Activated CD4-positive, alpha-beta T cell treated with anti-CD3 and anti-CD28 coated beads for 36 hours (primary cell): ENCODE measurements around the gene INTS12. TPM values are rescaled to one million over a fixed set of nuclear protein-coding genes. Genes with fewer than 3 reads are reported as not detected.

Source experiments
- ATAC-seq: fragments of 200-7000 bp; cut with Tn5 transposase; one replicate; pipeline ENCODE4 v1.10.0; 2021; ENCODE audit warnings: mild to moderate bottlenecking, moderate library complexity
- CTCF ChIA-PET: fragments of 350-600 bp; sonication (Branson Sonifier 250); formaldehyde crosslinking; loops from one replicate; lab custom pipeline; 2021; ENCODE audit warnings: antibody characterized with exemption; lab: Charles Lee
- POLR2A ChIA-PET: fragments of 350-600 bp; sonication (Branson Sonifier 250); formaldehyde crosslinking; loops from one replicate; lab custom pipeline; 2021; ENCODE audit warnings: antibody characterized with exemption, inconsistent platforms; lab: Charles Lee
- DNase-seq: peaks from one replicate; pipeline ENCODE4 v3.0.0-alpha.2; 2020
- H3K27ac Mint-ChIP-seq: one replicate; pipeline ENCODE4 v1.8.0; 2021; ENCODE audit warnings: mixed read lengths
- H3K27me3 Mint-ChIP-seq: one replicate; pipeline ENCODE4 v1.8.0; 2021; ENCODE audit warnings: mixed read lengths
- H3K36me3 Mint-ChIP-seq: one replicate; pipeline ENCODE4 v1.8.0; 2021; ENCODE audit warnings: low read depth, mixed read lengths
- H3K4me1 Mint-ChIP-seq: one replicate; pipeline ENCODE4 v1.8.0; 2021; ENCODE audit warnings: mixed read lengths
- H3K4me3 Mint-ChIP-seq: one replicate; pipeline ENCODE4 v1.8.0; 2021; ENCODE audit warnings: mild to moderate bottlenecking, moderate library complexity, mixed read lengths
- H3K9me3 Mint-ChIP-seq: one replicate; pipeline ENCODE4 v1.8.0; 2021; ENCODE audit warnings: low read depth, mixed read lengths
- intact Hi-C, 2 experiments: fragments of 100-400 bp; cut with DNase I in 1 of 2; cut with micrococcal nuclease in 1 of 2; formaldehyde crosslinking; loops; one replicate each; pipeline versions ENCODE4 v1.14.2 to v1.15.1; 2022 to 2024; cut with DNase I, micrococcal nuclease
- total RNA-seq, 2 experiments: library from RNA; stranded (reverse); gene quantifications; one replicate each; pipeline ENCODE4 v1.2.3, GENCODE V29; 2021

INTS12 gene
- total RNA-seq, 2 experiments from 2014 or later = 20.2 to 28.4 TPM

DNA sequence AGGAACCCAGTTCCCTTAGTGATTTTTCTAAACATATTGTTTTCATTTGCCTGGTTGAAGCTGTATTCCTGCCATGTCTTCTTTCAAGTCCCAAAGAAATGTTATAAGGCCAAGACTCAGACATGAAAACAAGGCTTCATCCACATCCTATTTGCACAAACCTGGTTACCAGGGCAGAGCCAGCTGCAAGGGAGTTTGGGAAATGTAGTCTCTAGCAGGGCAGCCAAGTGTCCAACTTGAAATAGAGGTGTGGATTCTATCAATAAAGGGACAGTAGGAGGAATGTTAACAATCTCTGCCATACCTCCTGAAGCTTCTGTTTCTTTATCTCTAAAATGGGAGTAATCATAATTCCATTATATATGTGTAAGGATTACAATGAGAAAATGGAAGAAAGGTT, 56.6 kb downstream of the INTS12 start:
- no peak for ATAC-seq
- Mint-ChIP-seq H3K9me3 (no peaks in the 10 kb centered on the region), H3K27ac (no peak overlapping the region), H3K27me3 (peaks cover 21% of the 10 kb centered on the region), H3K4me3 (no peak overlapping the region), H3K36me3 (no peaks in the 10 kb centered on the region), H3K4me1 (no peaks in the 10 kb centered on the region)
- ChIA-PET POLR2A (no interaction called here), CTCF (no interaction called here)
- intact Hi-C loops = no loop called here
- DNase-seq = no peak

DNA sequence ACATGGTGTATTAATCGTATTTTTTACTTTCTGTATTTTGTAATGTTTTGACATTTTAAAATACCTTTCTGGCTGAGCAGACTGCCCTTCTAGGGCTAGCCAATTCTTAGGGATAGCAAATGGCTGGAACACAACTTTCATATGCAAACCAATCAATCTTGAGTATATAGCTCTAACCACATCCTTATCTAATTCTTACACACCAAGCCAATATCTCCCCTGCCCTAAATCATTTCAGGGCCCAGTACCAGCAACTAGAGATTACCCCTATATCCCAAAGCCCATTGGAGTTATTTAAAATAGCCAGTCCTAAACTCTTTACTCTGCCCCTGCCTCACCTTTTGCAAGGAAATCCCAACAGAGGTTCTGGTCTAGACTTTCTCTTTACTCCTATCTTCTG, 58.3 kb downstream of the INTS12 start:
- H3K27ac Mint-ChIP-seq = no peak overlapping the region
- H3K36me3 Mint-ChIP-seq = no peaks in the 10 kb centered on the region
- H3K4me1 Mint-ChIP-seq = no peaks in the 10 kb centered on the region
- peaks cover 21% of the 10 kb centered on the region for H3K27me3 Mint-ChIP-seq
- intact Hi-C loops = no loop called here
- DNase-seq (no peak), ATAC-seq (no peak)
- ChIA-PET CTCF (no interaction called here), POLR2A (no interaction called here)
- no peak overlapping the region for H3K4me3 Mint-ChIP-seq
- H3K9me3 Mint-ChIP-seq = no peaks in the 10 kb centered on the region

DNA sequence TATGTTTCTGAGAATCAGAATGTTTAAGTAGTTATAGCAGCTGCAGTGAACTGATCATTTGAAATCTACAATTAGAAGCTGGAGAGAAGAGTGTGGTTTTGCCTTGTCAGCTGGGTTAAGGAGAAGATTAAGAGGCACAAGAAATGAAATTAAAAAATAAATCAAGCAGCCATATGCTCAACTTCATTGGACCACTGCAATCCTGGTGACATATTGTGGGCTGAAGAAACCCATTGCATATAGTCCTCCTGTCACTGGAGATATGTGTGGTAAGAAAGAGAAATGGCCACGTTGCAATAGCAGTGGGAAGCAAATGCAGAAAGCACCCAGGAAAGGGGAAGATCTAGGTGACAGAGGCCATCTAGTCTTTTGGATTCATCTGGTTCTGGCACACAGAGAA, 63.0 kb downstream of the INTS12 start:
- ATAC-seq = no peak
- Mint-ChIP-seq H3K9me3 (no peaks in the 10 kb centered on the region), H3K27me3 (peaks cover 26% of the 10 kb centered on the region), H3K4me1 (no peaks in the 10 kb centered on the region), H3K4me3 (no peak overlapping the region), H3K27ac (no peak overlapping the region), H3K36me3 (no peaks in the 10 kb centered on the region)
- intact Hi-C loops = no loop called here
- ChIA-PET CTCF (interaction anchor here (1.2 kb wide), 2 partner anchors 13 to 21 kb away, joined by 3 to 4 read pairs; no protein-coding TSS in a partner anchor), POLR2A (no interaction called here)
- DNase-seq = no peak

DNA sequence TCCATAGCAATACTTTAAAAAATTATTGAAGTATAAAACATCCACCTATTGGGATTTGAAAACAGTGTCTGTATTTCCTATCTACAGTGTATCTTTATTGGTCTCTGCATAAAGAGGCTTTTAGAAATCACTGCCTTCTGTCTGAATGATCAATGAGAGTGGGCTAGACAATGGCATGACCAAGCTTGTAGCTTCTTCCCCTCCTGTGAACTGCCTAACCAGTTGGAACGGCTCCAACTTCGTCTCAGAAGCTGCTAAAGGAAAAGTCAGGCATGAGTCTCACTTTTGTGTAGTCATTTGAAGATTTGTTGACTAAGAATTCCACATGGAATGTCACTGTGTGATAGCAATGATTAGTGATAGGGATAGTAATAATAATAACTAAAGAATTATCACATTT, 64.2 kb downstream of the INTS12 start:
- Mint-ChIP-seq H3K27ac (no peak overlapping the region), H3K9me3 (no peaks in the 10 kb centered on the region), H3K4me1 (no peaks in the 10 kb centered on the region), H3K4me3 (no peak overlapping the region), H3K27me3 (peaks cover 19% of the 10 kb centered on the region), H3K36me3 (no peaks in the 10 kb centered on the region)
- intact Hi-C loops = no loop called here
- ATAC-seq (no peak), DNase-seq (no peak)
- POLR2A ChIA-PET = interaction anchor here (0.6 kb wide), 1 partner anchor 149 kb away, joined by 3 read pairs; no protein-coding TSS in a partner anchor
- CTCF ChIA-PET = no interaction called here

DNA sequence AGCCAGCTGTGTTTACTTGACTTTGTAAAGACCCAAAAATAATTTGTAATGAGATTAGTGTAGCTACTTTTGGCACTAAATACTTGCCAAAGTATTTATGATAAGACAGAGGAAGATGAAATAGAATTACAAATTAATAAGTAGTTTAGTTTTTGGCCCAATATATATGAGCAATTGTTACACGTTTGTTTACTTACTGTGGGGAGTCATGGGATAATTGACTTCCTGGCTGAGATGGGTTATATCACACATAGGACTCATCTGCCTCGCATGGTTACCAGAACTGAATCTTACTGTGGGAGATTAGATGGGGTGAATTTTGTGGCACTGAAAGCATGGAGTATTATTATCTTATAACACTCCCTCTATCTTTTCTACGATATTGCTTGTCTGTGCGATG, 66.6 kb downstream of the INTS12 start:
- H3K27ac Mint-ChIP-seq = no peak overlapping the region
- no peaks in the 10 kb centered on the region for H3K36me3 Mint-ChIP-seq
- intact Hi-C loops = no loop called here
- POLR2A ChIA-PET = no interaction called here
- ATAC-seq (no peak), DNase-seq (no peak)
- H3K4me3 Mint-ChIP-seq = no peak overlapping the region
- CTCF ChIA-PET = no interaction called here
- H3K9me3 Mint-ChIP-seq = no peaks in the 10 kb centered on the region
- H3K4me1 Mint-ChIP-seq = peaks cover 2% of the 10 kb centered on the region
- H3K27me3 Mint-ChIP-seq = peaks cover 14% of the 10 kb centered on the region

DNA sequence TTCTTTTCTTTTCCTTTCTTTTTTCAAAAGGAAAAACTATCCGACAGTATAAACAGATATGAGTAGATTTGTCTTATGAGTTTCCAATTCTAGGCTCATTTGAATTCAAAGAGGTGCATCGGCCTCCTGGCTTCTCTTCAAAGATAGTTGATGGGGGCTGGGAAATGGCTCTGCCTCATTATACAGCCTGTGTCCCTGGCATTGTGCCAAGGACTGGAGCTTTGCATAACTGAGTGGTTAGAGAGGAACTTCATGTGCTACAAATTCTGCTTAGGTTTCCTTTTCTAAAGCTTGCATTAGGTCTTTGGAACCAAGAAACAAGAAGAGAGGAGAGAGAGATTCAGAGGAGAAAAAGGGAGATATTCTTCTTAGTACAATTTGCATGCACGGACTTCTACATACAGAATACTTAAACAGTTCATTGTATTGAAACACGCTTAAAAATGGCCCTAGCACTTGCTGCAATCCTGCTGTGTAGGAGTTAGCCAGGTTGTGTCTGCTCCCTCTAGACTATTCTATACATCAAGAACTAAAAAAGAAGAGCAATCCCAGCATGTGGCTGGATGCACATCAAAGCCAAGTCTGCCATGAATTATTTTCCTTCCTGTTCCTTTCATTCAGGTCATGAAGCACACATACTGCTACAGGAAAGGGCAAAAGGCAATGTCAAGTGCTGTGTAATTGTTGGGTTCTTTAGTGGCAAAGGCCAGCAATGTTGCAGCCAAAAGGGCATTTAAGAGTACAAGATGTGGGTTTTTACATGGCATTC, 70.9 kb downstream of the INTS12 start:
- POLR2A ChIA-PET = no interaction called here
- peaks cover 8% of the 10 kb centered on the region for H3K27me3 Mint-ChIP-seq
- intact Hi-C loops = loop anchor here in 1 of 2 experiments (10.0 kb wide), 1 partner anchor 703 kb away; no protein-coding TSS in a partner anchor
- CTCF ChIA-PET = no interaction called here
- no peak overlapping the region for H3K4me3 Mint-ChIP-seq
- no peaks in the 10 kb centered on the region for H3K9me3 Mint-ChIP-seq
- DNase-seq = peak; percentile 24
- peaks cover 2% of the 10 kb centered on the region for H3K4me1 Mint-ChIP-seq
- no peak overlapping the region for H3K27ac Mint-ChIP-seq
- H3K36me3 Mint-ChIP-seq = no peaks in the 10 kb centered on the region
- no peak for ATAC-seq

DNA sequence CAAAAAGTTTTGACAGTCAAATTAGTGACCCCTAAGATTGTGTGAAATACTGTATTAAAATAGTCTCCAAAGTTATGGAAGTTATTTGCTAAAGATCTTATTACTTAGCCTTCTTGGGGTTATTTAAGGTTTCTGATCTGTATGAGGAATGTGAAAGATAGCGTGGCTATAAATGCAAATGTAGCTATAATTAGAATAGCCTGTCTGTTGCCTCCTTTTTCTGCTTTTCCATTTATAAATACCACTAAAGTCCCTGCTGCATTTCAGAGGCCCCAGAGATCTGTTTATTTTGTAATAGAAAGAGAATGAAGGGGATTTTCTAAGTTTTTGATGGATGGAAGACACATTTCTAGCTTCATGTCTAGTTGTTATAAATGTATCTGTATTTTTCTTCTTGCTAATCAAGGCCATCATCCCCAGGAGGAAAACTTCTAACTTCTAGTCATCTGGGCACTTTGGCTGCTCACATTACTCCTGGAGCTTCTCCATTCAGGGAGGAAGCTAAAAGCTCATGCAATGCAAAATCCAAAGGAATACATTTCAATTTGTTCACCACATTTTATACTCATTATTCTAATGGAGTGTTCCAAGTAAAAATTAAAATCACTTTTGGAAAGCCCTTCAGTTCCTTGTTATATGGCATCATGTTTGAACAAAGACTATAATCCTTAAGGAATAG, 73.9 kb downstream of the INTS12 start:
- Mint-ChIP-seq H3K4me3 (no peak overlapping the region), H3K4me1 (peaks cover 2% of the 10 kb centered on the region), H3K27me3 (peaks cover 4% of the 10 kb centered on the region), H3K9me3 (no peaks in the 10 kb centered on the region), H3K27ac (no peak overlapping the region), H3K36me3 (no peaks in the 10 kb centered on the region)
- DNase-seq (no peak), ATAC-seq (no peak)
- ChIA-PET POLR2A (no interaction called here), CTCF (no interaction called here)
- intact Hi-C loops = loop anchor here in 1 of 2 experiments (5.0 to 10.0 kb wide), 2 partner anchors 492 to 700 kb away; no protein-coding TSS in a partner anchor

DNA sequence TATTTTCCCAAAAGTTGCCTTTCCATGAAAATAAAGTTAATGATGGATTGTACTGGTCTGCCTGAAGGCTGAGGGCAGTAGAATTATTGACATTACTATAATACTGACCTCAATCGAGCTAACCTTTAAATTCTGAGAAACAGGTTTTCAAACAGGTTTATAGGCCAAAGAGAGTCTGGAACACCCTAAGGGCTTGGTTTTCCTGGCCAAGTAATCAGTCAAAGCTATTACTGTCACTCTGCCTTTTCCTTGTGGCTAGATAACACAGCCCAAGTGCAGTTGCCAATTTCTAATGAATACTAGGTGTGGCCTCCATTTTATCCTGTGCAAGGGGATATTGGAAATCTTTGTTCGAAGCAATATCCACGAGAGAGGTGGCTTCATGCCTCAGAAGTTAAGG, 75.2 kb downstream of the INTS12 start:
- CTCF ChIA-PET = interaction anchor here (0.7 to 3.2 kb wide), 8 partner anchors 10 to 164 kb away, joined by 3 to 13 read pairs (median 4); partner anchors contain the start of gene PPA2
- H3K36me3 Mint-ChIP-seq = no peaks in the 10 kb centered on the region
- H3K27me3 Mint-ChIP-seq = peaks cover 6% of the 10 kb centered on the region
- H3K9me3 Mint-ChIP-seq = no peaks in the 10 kb centered on the region
- ATAC-seq (no peak), DNase-seq (no peak)
- no peak overlapping the region for H3K4me3 Mint-ChIP-seq
- POLR2A ChIA-PET = no interaction called here
- peaks cover 2% of the 10 kb centered on the region for H3K4me1 Mint-ChIP-seq
- intact Hi-C loops = loop anchor here in 1 of 2 experiments (2.0 to 10.0 kb wide), 3 partner anchors 112 to 698 kb away; no protein-coding TSS in a partner anchor
- no peak overlapping the region for H3K27ac Mint-ChIP-seq

Other genes starting within 250 kb of the INTS12 start
- 10 to 100 TPM; 74.6 to 76.3 TPM for gene PPA2, start 234.6 kb downstream of the INTS12 start, total RNA-seq
- not detected for gene ARHGEF38, start 156.1 kb downstream of the INTS12 start, total RNA-seq
- 10 to 100 TPM; 16.1 to 16.3 TPM for gene GSTCD, start 95 bp upstream of the INTS12 start, total RNA-seq
- gene NPNT, start 186.8 kb upstream of the INTS12 start, total RNA-seq = not detected